ENCODE measurements around the gene AP5S1.
"Not testable (repeated sequence)": the region's sequence is repeated elsewhere in the genome, so short reads cannot be mapped to it uniquely, and the experiment has no call there.

The AP5S1 gene, protein sequence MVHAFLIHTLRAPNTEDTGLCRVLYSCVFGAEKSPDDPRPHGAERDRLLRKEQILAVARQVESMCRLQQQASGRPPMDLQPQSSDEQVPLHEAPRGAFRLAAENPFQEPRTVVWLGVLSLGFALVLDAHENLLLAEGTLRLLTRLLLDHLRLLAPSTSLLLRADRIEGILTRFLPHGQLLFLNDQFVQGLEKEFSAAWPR

DNA sequence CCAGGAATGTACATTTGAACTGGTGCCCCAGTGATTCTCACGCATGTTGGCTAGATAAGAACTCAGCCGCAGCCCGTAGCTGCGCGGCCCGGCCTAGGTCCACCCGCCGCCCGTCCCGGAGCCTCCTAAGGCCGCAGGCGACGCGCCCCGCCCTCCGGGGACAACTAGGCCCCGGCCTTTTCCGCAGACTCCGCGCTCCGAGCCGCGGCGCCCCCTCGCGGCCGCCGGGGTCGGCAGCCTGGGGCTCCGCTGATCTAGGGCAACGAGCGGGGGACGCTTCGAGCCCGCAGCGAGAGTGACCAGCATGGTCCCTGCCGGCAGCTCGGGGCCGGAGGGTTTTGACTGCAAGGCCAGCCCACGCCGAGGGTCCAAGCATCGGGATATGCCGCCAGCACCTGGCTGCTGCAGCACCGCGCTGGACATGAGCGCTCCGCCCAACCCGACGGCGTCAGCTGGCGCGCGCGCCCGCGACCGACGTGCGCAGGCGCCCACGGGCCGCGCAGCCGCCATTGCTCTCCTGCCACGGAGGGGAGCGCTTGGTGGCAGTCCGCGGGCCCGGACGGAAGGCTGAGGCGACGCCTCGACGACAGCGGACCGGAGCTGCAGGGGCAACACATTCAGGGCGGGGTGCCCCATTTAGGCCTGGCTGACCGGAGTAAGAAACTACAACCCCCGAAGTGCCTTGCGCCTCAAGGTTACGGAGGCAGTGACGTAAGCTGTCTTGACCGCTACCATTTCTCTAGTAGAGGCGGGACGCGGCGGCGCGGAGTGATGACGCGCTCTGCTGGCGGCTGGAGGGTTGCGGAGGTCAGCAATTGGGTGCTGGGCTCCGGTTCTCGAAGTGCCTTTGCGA is at the start of gene AP5S1:
AP5S1 (plus strand) TSS at position 500 of the 853 bp plus-strand sequence. CDS start 1,571 bp downstream, outside the sequence.
- peak; percentile 87 for DNase-seq (ENCODE audit: low read depth)

DNA sequence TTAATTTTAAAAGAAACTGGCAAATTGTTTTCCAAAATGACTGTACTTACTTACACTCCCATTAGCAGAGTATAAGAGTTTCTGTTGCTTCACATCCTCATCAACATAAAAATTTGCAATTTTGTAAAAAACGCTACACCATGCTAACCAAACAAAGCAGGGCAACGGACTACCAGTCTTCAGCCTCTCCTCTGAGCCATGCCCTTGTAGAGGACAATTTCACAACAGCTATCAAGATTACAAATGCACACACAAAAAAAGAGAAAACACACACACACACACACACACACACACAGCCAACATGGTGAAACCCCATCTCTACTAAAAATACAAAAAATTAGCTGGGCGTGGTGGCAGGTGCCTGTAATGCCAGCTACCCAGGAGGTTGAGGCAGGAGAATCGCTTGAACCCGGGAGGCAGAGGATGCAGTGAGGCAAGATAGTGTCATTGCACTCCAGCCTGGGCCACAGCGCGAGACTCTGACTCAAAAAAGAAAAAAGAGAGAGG is 48.7 kb upstream of the AP5S1 start:
- no peak for DNase-seq (ENCODE audit: low read depth)

DNA sequence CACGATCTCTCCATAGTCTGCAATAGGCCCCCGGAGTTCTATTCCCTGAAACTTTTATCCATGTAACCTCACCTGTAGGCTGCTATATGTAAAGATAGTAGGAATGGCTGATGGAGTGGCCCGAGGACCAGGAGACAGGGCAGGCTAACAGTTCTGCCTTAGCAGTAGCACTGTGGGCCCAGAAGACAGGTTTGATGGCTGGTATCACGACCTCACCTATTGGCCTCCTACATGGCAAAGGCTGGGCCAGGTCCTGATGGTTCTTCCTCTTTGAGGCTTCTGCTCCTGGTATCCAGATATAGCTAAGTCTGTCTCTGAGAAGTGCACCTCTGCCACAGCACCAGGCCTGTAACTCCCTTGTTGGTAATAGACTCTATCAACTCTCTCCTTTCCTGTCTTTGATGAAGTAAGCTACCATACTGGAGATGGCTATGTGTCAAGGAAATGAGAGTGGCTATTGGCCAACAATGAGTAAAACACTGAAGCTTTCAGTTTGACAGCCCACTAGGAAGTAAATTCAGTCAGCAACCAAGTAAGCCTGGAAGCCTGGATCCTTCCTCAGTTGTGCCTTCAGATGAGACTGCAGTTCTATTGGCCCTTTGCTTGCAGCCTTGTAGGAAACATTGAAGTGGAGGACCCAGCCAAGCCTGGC is 44.8 kb upstream of the AP5S1 start:
- DNase-seq (ENCODE audit: low read depth) = no peak

DNA sequence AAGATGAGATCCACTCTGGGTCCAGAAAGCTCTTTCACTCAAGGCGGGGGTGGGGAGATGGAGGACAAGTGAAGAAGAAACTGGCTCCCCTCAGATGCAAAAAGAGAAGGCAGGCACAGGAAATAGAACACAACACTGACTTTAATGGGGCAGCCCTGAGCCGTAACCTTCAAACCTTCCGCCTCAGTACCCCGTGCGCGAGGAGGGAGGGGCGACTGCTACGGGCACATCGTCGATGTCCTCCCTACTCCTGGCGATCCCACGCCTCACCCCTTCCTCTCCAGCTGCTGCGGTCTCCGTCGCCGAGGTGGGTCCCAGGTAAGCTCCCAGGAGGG is 43.0 kb upstream of the AP5S1 start:
- no peak for DNase-seq (ENCODE audit: low read depth)

DNA sequence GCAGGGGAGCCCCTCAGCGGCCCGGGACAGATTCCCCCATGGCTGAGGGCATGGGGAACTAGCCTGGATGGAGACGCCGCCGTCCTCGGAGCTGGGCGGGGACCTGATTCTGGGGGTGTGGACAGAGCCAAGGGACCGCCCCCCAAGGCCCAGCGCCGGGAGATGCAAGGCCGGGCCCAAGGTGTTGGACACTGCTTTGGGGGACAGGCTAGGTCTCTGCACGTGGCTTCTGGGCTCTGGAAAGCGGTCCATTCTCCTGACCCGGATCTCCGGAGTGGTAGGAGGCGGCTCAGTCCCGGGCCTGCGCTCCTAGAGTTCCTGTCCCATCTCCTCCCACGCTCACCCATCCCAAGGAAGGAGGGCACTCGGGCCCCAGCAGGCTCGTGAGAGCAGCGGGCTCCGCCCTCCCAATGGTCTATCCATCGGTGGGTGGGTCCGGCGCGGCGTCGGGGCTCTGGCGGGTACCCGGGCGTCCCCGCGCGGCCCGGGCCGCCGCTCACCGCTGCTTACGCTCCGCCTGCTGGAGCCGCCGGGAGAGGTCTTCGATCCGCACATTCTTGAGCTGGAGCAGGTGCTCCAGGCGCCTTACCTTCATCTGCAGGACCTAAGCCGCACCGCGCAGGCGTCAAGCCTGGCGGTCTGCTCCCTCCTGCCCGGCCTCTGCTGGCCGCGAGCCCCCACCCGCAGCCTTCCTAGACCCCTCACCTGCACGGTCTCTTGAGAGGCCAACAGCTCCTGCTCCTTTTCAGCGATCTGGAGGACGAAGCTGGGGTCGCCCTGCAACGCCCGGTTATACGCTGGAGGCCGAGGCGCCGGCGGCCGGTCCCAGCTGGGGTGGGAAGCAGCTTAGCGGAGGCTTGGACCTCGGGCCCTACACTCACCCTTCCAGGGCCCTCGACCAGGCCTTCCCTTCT is 42.4 kb upstream of the AP5S1 start:
- DNase-seq (ENCODE audit: low read depth) = peak; percentile 17

DNA sequence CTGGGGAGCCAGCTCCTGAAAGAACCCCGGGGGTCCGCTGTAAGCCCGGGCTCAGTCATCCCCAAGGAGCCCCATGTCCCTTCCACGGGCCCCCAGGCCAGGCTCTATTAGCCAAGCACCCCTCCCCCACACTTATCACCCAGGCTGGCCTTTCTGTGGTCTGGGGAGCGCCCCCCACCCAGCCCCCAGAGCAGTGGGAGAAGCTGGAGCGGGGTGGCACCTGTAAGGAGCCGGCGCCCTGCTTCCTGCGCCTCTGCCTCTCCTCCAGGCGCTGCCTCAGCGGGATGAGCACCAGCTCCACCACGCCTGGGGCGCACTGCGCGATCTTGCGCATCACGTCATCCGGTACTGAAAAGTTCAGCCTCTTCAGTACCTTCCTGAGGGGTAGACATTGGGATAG is 41.4 kb upstream of the AP5S1 start:
- no peak for DNase-seq (ENCODE audit: low read depth)

DNA sequence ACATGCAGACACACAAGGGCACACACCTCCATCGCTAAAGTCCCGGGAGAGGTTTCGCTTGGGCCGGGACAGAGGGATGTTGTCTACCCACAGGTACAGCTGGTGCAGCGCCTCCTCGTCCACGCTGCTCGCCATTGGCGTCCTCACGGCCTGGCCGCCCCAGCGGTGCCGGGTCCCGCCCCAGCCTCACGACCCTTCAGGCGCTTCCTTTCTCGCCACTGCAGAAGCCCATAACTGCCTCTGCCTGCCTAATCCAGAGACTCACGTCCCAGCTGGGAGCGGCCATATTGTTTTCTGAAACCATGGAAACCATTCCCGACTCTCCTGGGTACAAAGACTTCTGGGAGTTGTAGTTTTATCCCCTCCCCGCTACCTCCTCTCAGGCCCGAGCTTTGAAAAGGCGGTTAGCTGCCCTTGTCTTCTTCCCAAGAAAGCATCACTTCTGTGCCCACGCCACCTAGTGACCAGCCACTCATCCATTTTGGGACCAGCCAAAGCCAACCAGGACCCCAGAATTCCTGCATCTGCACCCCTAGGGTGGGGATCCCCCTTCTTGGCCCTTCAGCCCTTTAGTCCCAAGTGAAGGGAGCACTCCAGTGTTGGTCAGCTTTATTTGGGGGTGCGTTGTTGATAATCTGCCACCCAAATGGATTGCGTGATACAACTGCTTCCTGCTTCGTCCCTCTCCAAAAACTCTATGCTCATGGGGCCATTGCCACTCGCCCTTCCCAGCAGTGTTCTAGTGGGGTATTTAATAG is 39.0 kb upstream of the AP5S1 start, which contains the start of gene SPEF1:
SPEF1 (minus strand) TSS at position 296 of the 758 bp plus-strand sequence; CDS start at position 135, 161 bp downstream.
- peak; percentile 28 for DNase-seq (ENCODE audit: low read depth)

DNA sequence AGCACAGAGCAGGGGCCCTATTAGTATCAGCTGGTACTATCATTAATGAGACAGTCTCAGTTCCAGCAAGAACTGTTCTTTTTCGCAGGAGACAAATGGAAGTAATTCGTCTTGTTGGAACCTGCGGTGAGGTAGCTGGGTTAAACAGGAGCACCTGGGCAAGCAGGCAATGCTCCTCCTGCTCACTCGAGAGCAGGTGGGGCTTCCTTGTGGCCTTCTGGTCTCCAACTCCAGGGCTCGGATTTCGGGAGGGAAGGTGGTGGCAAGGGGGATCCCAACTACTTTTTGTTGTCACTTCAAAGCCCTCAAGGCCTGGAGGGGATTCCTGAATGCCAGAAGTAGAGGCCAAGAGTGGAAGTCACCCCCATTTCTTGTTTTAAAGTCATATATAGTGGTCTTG is 37.8 kb upstream of the AP5S1 start:
- no peak for DNase-seq (ENCODE audit: low read depth)

DNA sequence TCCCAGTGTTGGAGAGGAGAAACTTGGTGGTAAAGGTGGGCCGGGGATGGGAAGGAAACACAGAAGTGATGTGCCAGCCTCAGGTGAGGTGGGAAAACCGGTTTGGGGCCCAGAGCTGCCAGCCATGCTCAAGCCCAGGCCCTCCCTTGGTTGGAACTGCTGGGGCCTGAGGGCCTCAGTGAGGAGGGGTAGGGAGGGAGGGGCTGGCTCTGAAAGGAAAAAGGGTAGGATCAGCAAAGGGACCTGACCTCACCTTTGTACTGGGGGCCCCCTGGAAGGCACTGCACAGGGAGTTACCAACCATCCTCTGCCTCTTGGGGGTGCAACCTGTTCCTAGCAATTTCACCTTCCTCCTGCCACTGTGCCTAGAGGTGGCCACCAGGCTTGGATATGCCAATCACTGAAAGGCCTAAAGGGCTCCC is 37.3 kb upstream of the AP5S1 start:
- DNase-seq (ENCODE audit: low read depth) = no peak

DNA sequence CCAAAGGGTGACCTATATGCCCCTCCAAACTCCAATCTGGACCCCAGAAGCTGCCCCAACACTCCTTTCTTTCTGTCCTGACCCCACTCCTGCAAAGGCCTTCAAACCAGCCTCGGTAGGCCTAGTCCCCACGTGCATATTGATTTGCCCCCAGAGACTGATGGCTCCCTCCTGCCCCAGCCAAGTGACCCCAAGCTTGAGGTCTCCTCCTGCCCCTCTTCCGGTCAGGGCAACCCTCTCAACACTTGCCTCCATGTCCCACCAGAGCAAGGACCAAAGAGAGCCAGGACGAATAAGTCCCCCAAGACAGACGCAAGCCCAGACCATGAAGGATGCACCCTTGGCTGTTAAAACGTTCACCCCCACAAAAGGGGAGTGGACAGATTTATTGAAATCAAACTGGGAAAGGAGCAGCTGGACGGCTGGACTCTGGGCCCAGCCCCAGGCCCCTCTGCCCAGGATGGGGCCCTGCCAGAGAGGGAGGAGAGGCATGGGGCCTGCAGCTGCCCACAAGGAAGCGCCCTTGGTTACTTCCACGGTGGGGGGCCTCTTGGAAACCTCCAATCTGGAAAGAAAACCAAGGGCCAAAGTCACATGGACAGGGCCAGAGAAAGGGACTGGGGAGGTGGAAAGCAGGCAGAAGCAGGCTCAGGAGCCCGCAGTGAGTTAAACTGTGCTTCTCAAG is 36.7 kb upstream of the AP5S1 start:
- no peak for DNase-seq (ENCODE audit: low read depth)

DNA sequence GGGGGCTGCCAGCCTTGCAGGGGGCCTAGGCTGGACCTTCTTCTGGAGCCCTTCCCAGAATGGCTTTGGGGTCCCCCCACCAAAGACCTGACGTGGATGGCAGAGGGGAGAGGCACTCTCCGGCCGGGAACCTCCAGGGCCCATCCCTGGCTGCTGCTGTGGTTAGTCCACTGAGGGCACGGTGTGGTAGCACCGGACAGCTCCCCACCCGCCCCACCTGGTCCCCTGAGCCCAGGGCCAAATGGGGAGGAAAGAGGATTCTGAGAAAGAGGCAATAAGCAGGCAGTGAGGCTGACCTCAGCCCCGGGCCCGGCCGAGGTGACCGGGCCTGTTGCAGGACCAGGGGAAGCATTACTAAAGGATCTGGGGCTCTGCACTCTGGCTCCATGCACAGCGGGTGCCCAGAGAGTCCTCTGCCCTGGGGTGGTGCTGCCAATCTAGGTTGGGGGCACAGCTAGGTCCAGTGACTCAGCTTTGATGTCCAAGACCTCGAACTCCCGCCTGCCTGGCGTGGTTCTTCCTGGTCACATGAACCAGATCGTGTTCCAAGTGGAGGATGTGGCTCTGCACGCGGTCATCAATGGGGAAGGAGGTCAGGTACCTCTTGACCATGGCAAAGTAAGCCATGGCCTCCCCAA is 36.0 kb upstream of the AP5S1 start:
- DNase-seq (ENCODE audit: low read depth) = no peak

DNA sequence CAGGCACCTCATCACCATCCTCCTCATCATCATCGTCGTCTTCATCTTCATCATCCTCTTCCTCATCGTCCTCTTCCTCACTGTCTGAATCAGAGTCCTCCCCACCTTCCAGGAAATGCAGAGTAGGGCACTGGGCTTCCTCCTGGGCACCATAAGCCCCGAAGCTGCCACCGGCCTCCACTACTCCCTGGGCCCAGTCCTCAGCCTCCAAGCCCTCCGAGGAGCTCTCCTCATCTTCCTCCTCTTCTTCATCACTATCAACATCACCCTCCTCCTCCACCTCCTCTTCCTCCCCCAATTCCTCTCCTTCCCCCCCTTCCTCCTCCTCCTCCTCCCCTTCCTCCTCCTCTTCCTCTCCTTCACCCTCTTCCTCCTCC is 35.5 kb upstream of the AP5S1 start:
- no peak for DNase-seq (ENCODE audit: low read depth)

DNA sequence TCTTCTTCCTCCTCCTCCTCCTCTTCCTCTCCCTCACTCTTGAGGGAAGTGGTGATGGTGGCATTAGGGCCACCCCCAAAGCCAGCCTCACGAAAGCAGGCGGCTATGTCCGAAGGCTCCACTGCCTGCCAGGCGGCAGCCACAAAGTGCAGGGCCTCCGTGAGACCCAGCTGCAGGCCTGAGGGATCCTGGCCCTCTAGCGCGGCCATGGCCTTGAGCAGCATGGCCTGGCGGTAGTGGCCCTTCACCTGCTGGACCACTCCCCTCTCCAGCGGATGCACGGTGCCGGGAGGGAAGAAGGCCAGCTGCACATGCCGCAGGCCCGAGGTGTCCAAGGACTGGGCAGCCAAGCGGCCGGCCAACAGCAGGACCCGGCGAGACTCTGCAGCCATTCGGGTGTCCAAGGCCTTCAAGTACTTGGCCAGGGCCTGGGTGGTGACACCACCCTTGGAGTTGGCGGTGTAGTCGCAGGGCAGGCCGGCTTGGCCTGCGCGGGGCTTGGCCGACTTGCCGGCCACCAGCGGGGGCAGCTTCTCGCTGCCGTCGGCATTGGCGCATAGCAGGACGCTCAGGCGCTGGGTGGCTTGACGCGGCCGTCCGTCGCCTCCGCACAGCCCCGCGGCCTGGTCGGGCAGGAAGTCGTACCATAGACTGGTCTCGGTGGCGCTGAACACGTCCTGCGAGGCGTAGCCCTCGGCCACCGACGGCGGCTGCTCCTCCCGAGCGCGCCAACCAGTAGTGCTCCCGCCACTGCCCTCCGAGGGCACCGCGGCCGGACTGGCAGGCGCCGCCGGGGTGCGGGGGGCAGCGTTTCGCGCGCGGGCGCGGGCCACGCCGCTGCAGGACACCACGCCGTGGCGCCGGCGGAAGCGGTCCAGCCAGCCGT is 34.9 kb upstream of the AP5S1 start:
- DNase-seq (ENCODE audit: low read depth) = no peak

DNA sequence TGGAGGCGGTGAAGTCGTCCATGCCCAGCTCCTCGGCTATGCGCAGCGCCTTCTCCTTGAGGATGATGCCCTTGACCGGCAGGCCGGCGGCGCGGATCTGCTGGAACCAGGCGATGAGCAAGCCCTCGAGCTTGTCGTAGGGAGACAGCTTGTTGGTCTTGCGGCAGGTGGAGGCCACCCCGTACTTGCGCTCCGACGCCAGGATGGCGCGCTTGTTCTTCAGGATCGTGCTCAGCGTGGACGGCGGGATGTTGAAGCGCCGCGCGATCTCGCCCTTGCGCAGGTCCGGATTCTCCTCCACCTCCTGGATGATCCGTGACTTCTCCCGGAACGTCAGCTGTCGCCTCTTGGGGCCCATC is 34.2 kb upstream of the AP5S1 start:
- DNase-seq (ENCODE audit: low read depth) = peak; percentile 25

DNA sequence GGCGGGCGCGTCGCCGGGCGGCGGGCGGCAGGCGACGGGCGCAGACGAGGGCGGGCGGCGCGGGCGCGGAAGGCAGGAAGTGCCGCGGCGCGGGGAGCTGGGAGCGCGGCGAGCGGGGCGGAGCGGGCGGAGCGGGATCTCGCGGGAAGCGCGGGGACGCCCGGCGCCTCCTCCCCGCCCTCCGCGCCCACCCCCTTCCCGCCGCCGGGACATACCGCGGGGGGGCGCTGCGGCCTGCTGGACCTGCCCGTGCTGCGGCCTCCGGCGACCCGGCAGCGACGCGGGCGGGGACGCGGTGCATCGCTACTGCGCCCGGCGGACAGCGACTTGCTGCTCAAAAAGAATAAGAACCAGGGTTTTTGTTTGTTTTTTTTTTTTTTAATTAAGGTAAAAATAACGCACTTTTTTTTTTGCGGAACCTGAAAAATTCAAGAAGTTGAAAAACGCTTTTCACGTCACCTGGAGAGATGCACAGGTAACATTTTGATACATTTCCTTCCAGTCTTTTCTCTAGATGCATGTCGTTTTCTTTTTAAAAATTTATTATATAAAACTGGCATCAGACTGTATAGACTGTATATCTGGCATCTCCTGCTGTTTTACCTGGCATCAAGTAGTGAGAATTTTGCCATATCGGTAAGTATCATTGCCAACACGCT is 33.6 kb upstream of the AP5S1 start, which contains the start of gene CENPB:
CENPB (minus strand) TSS at position 76 of the 659 bp plus-strand sequence. CDS start 257 bp downstream, outside the sequence.
- DNase-seq (ENCODE audit: low read depth) = peak; percentile 82

DNA sequence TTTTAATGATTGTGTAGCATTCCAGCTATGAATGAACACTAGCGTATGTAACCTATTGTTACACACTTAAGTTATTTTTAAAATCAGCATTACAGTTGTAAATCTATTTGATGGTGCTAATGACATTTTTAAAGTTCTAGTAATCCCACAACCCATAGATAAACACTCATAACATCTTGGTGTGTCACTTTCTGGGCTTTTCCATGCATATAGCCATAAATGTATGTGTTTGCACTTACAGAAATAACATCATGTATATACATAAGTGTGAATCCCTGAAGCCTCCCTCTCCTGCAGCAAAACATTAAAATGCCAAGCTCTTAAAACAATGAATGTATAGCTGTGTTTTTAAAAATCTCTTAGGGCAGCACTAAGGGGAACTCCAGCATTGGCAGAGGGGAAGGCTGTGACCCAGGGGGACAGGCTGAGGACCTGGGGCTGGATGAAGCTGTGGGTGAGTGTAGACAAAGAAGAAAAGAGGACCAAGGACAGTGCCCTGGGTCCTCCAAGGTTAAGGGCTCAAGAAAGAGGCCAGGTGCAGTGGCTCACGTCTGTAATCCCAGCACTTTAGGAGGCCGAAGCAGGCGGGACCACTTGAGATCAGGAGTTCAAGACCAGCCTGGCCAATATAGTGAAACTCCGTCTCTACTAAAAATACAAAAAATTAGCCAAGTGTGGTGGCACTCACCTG is 32.9 kb upstream of the AP5S1 start:
- DNase-seq (ENCODE audit: low read depth) = no peak

DNA sequence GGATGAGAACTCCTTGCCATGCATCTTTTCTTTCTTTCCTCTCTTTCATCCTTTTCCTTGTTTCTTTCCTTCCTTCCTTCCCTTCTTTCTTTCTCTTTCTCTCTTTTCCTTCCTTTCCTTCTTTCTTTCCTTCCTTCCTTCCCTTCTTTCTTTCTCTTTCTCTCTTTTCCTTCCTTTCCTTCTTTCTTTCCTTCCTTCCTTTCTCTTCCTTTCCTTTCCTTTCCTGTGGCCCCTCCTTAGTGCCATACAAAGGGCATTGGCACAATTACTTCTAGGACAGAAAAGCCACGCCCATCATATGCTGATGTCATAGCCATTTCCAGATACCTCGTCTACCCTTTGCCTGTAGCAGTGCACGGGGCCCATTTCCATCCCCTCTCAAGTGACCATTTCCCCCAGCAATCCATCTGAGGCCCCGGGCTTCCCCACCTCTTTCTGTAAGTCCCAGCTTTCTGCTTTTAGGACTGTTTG is 31.6 kb upstream of the AP5S1 start:
- DNase-seq (ENCODE audit: low read depth) = no peak

DNA sequence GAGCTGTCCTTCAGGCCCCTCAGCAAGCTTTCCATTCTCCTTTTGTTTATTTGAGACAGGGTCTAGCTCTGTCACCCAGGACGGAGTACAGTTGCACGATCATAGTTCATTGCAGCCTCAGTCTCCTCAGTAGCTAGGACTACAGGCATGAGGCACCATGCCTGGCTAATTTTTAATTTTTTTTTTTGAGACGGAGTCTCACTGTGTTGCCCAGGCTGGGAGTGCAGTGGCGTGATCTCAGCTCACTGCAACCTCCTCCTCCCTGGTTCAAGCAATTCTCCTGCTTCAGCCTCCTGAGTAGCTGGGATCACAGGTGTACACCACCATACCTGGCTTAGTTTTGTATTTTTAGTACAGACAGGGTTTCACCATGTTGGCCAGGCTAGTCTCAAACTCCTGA is 31.1 kb upstream of the AP5S1 start:
- DNase-seq (ENCODE audit: low read depth) = not testable (repeated sequence)
